Ectodermal cell (in vitro differentiated cells): ENCODE data around the gene ATP9A.

ENCODE experiments used
- H3K27ac ChIP-seq: 2 replicates; pipeline ENCODE4 v1.7.0; 2013; ENCODE audit warnings: mild to moderate bottlenecking, low read depth, low read length; ENCODE audit not compliant: insufficient read depth, poor library complexity, severe bottlenecking
- H3K27me3 ChIP-seq: 2 replicates; pipeline ENCODE4 v1.7.0; 2013; ENCODE audit warnings: mild to moderate bottlenecking, low read length; ENCODE audit not compliant: insufficient read depth, control insufficient read depth, poor library complexity, severe bottlenecking
- H3K36me3 ChIP-seq: one replicate; pipeline ENCODE4 v1.7.0; 2013; ENCODE audit warnings: low read length; ENCODE audit not compliant: control insufficient read depth, insufficient read depth
- H3K4me1 ChIP-seq: one replicate; pipeline ENCODE4 v1.7.0; 2013; ENCODE audit warnings: low read length; ENCODE audit not compliant: control insufficient read depth, insufficient read depth
- H3K4me3 ChIP-seq: 2 replicates; pipeline ENCODE4 v1.7.0; 2013; ENCODE audit warnings: low read depth, low read length, control low read depth; ENCODE audit not compliant: insufficient read depth
- H3K9me3 ChIP-seq: 2 replicates; pipeline ENCODE4 v1.7.0; 2013; ENCODE audit warnings: mild to moderate bottlenecking, low read length, moderate library complexity; ENCODE audit not compliant: control insufficient read depth
- WGBS, 2 experiments: methylation state at CpG; one replicate each; pipeline ENCODE4 v1.1.7; 2013; ENCODE audit warnings: missing lambda C conversion rate in 2 of 2; 5-methylcytosine and 5-hydroxymethylcytosine counted together

The ATP9A gene

DNA sequence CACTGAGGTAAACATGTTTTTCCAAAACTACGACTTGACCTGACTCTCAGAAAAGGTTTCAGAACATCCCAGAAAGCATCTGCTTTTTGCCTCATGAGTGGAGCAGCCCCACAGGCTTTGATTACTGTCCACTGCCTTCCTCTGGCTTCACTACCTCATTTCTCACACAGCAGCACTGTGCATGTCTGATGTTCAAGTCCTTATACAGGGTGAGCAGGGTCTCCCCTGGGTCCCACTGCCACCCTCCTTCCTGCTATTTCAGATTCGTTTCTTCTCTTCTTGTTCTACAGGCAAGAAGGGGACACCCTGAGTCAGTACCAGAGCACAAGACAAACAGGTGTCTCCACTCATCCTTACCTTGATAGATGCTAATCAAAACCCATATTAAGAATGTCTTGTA lies 161.0 kb downstream of the ATP9A start:
- WGBS, 2 experiments: 69 to 91% methylated on average over 2 of the region's 2 CpGs
- no peaks in the 10 kb centered on the region for H3K36me3 ChIP-seq
- H3K4me3 ChIP-seq: no peak overlapping the region

DNA sequence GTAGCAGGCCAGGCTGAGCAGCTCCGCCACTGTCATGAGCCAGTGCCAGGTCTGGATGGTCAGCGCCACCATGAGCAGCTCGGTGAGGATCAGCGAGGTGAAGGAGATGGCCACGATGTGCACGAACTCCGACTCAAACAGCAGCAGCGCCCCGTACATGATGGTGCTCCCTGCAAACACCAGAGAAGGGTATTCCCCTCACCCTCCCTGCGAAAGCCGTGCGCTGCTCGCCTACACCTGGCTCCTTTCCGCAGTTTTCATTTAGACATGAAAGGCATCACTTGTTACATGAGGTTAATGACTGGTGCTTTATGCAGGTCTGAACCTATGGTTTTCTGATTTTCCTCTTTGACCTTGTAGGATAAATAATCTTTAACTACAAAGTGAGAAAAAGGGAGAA lies 163.3 kb downstream of the ATP9A start:
- Histone ChIP-seq H3K27ac (no peak overlapping the region), H3K36me3 (no peaks in the 10 kb centered on the region), H3K4me1 (no peaks in the 10 kb centered on the region), H3K4me3 (no peak overlapping the region), H3K27me3 (no peaks in the 10 kb centered on the region), H3K9me3 (no peaks in the 10 kb centered on the region)
- 94 to 96% methylated on average over 14 of the region's 14 CpGs for WGBS, 2 experiments

More for the DNA sequence above, 161.0 kb downstream of the ATP9A start:
- Histone ChIP-seq H3K27ac (no peak overlapping the region), H3K27me3 (no peaks in the 10 kb centered on the region), H3K4me1 (no peaks in the 10 kb centered on the region), H3K9me3 (no peaks in the 10 kb centered on the region)

DNA sequence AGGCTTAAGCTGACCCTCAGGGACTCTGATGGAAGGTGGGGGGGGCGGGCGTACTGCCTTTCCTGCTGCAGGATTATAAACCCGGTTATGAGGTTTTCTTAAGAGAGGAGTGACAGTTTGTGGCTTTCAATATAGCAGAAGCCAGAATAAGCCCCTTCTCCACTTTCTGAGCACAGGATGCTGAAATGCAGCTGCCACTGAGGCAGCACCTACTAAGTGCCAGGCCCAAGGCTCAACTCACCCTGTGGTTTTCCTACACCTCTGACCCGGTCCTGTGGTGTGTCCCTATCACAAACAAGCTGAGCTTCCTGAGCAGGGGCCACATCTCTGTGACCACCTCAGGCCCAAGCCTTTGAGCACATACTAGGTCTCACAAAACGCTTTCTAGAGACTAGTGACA lies 166.1 kb downstream of the ATP9A start:
- Histone ChIP-seq H3K36me3 (no peaks in the 10 kb centered on the region), H3K27ac (no peak overlapping the region), H3K4me3 (no peak overlapping the region), H3K27me3 (no peaks in the 10 kb centered on the region), H3K4me1 (no peaks in the 10 kb centered on the region), H3K9me3 (no peaks in the 10 kb centered on the region)
- WGBS, 2 experiments: 88 to 95% methylated on average over 5 of the region's 5 CpGs

DNA sequence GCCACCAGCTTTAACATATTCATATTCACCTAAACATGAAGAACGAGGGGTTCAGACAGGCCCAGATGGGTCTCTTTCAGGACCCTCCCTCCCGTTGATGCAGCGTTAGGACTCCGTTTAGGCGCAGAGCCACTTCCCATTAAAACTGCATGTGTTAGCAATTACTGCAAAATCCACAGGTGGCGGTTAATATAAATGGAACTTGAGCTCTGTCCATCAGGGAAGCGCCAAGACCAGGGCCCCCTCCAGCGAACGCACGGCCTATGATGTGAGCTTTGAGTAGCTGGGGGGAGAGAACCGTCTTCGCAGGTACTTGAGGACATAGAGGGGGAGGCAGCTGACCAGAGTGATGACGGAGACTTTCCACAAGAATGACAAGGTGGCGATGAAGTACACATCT lies 167.2 kb downstream of the ATP9A start:
- WGBS, 2 experiments: 93 to 94% methylated on average over 14 of the region's 14 CpGs
- Histone ChIP-seq H3K4me1 (no peaks in the 10 kb centered on the region), H3K27ac (no peak overlapping the region), H3K27me3 (no peaks in the 10 kb centered on the region), H3K9me3 (no peaks in the 10 kb centered on the region), H3K4me3 (no peak overlapping the region), H3K36me3 (no peaks in the 10 kb centered on the region)

DNA sequence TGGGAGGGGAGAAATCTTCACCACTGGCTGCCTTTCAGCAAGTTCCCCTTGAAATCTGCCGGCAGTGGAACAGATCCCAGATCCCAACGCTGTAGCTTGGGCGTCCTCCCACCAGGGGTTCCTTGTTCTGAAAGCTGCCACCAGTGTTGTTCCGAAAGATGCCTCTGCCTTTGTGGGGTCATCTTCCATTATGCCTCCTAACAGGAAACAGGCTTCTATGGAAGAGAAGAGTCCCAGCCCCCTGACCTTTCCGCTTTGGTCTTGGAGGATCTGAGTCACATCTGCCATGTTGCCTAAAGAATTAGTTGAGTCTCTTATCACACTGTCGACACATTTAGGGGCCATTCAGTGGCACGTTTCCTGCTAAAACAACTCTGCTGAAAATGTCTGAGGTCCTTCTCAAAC lies 168.2 kb downstream of the ATP9A start:
- no peaks in the 10 kb centered on the region for H3K36me3 ChIP-seq
- no peaks in the 10 kb centered on the region for H3K27me3 ChIP-seq
- 46 to 57% methylated on average over 7 of the region's 7 CpGs for WGBS, 2 experiments
- no peaks in the 10 kb centered on the region for H3K4me1 ChIP-seq
- H3K4me3 ChIP-seq: no peak overlapping the region
- no peak overlapping the region for H3K27ac ChIP-seq
- H3K9me3 ChIP-seq: no peaks in the 10 kb centered on the region

DNA sequence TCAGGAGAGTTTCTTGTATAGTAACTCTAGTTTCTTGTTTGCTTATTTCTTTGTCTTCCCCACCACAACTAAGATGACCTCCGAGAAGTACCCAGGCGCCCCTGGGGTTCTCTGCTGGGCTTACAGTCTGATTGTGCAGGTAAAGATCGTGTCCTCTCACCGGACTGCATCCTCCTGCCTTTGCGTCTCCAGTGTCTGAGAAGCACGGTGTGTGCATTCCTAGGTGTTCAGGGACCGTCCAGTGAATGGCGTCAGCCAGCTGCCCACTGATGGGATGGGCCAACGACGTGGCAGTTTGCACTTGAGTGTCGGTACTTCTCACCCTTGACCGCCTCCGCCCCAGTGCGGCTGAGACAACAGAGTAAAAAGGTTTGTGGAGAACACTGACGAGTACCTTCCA lies 169.6 kb downstream of the ATP9A start:
- H3K27ac ChIP-seq: no peak overlapping the region
- no peaks in the 10 kb centered on the region for H3K9me3 ChIP-seq
- H3K36me3 ChIP-seq: no peaks in the 10 kb centered on the region
- no peaks in the 10 kb centered on the region for H3K4me1 ChIP-seq
- no peak overlapping the region for H3K4me3 ChIP-seq
- H3K27me3 ChIP-seq: no peaks in the 10 kb centered on the region
- 93 to 95% methylated on average over 15 of the region's 15 CpGs for WGBS, 2 experiments

DNA sequence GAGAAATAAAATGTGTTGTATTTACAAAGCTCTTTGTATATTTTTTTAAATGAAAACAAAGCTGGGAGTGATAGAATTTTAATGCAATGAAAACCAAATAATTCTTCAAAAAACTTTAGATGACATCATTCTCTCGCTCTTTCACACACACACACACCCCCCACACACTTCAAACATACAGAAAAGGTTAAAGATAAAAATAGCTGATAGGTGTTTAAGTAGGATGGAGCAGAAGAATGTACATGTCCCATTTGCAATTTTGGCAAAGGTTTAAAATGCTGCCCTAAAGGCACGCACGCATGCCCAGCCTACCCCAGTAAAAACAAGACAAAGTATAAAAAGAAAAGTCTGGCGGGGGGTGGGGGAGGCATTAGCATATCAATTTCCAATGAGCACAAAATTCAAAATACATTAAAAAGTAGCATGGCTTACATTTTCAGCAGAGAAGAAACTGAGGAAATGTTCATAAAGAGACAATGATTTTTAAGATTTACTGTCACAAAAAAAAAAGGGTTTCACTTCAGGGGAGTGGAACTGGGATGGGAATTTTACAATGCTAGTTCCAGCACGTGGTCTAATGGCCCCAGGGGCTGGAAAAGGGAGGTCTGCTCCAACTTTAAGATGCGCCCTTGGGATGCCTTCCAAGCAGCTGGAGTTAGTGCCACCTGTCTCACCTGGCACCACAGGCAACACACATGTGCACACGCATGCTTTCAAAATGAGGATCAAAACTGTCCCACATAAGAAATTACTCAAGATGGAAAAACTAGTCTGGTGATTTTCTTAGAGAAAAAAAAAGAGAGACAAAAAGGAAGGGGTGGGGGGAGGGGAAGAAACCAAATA lies 170.6 kb downstream of the ATP9A start:
- 54 to 58% methylated on average over 5 to 7 of the region's 7 CpGs for WGBS, 2 experiments
- Histone ChIP-seq H3K36me3 (no peaks in the 10 kb centered on the region), H3K4me1 (no peaks in the 10 kb centered on the region), H3K9me3 (no peaks in the 10 kb centered on the region), H3K27ac (no peak overlapping the region), H3K4me3 (no peak overlapping the region), H3K27me3 (no peaks in the 10 kb centered on the region)

DNA sequence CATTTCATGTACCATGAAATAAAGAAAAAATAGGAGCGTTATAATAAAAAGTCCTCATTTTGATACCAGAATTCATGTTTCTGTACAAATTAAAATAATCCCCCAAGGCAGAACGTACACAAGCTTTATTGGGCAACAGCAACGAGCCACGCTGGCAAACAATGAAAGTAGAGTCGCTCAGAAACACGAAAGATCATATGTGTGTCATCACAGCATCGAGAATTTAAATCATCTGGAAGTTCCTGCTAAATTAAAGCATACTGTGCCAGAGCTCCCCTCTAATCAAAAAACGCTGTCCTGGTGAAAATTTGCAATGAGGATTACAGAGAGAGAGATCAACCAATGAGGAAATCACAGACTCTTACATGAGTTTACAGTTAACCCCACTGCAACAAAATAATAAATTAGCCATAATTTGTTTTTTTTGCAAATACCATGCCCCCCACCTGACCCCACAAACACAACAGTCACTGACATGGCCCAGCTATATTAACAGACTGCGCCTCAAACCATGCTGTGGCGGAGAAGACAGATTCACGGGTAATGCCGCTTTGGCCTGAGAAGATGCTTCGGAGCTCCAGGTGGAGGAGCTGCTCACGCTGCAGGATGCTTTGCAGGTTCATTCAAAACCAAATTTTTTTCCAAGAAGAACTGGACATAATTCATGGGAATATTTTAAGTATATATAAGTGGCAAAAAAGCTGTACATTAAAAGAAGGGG lies 171.4 kb downstream of the ATP9A start:
- Histone ChIP-seq H3K4me1 (no peaks in the 10 kb centered on the region), H3K36me3 (no peaks in the 10 kb centered on the region), H3K4me3 (no peak overlapping the region), H3K9me3 (no peaks in the 10 kb centered on the region), H3K27ac (no peak overlapping the region), H3K27me3 (no peaks in the 10 kb centered on the region)
- WGBS, 2 experiments: 80 to 84% methylated on average over 14 of the region's 14 CpGs

DNA sequence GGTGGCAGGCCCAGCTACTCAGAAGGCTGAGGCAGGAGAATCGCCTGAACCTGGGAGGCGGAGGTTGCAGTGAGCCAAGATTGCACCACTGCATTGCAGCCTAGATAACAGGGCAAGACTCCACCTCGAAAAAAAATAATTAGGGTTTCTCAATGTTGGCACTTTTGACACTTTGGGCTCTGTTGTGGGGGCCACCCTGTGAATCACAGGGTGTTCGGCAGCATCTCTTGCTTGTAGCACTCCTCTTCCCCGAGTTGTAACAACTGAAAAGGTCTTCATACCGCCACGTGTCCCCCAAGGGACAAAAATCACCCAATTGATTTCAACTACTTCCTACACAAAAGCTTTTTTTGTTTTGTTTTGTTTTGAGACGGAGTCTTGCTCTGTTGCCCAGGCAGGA lies 172.4 kb downstream of the ATP9A start:
- H3K4me1 ChIP-seq: no peaks in the 10 kb centered on the region
- H3K9me3 ChIP-seq: no peaks in the 10 kb centered on the region
- no peaks in the 10 kb centered on the region for H3K36me3 ChIP-seq
- 90 to 96% methylated on average over 8 of the region's 8 CpGs for WGBS, 2 experiments
- no peaks in the 10 kb centered on the region for H3K27me3 ChIP-seq
- H3K27ac ChIP-seq: no peak overlapping the region
- no peak overlapping the region for H3K4me3 ChIP-seq

DNA sequence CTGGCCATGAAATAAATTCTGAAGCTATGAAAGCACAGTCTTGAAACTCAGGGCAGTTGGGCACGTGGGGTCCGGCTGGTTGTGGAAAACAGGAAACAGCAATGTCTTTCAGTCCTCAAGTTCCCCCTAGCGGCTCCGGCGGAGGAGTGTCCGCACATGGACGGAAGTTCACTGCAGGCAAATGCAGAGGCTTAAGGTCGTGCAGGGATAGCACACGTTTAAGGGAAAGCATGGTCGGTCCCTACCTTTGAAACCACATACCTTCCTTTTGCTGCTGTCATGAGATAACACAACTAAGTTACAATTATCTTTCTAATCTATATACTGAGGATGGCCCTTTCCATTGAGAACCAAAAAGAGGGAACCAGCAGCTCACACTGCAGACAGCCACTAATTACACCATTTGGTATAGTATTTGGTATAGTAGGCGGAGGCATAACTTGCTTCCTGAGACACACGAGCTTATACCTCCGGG lies 173.1 kb downstream of the ATP9A start:
- Histone ChIP-seq H3K4me3 (no peak overlapping the region), H3K9me3 (no peaks in the 10 kb centered on the region), H3K27me3 (no peaks in the 10 kb centered on the region), H3K36me3 (no peaks in the 10 kb centered on the region), H3K27ac (no peak overlapping the region), H3K4me1 (no peaks in the 10 kb centered on the region)
- WGBS, 2 experiments: 23 to 25% methylated on average over 13 of the region's 13 CpGs
